GM12801 (cell line): Measurements from ENCODE around the gene SMARCB1.

ENCODE experiments used
- CTCF ChIP-seq: IDR thresholded peaks from one replicate; pipeline ENCODE4 v1.5.1; 2011; ENCODE audit warnings: control low read depth; ENCODE audit not compliant: insufficient read length; ENCODE audit errors: extremely low read depth

SMARCB1 gene

GRCh38 chr22:23754220-23754919 lies 32.4 kb upstream of the SMARCB1 start, which contains the start of gene VPREB3:
VPREB3 (minus strand) TSS chr22:23754425; CDS start chr22:23754363, 62 bp downstream.
- no peak for TF ChIP-seq CTCF

- no peak for TF ChIP-seq CTCF
These were observed 31.7 kb upstream of the SMARCB1 start for GRCh38 chr22:23754980-23755636.

- no peak for TF ChIP-seq CTCF
These were observed 31.1 kb upstream of the SMARCB1 start for GRCh38 chr22:23755711-23756110.

GRCh38 chr22:23756891-23757290 lies 29.9 kb upstream of the SMARCB1 start:
- no peak for TF ChIP-seq CTCF

- no peak for TF ChIP-seq CTCF
These were observed 27.2 kb upstream of the SMARCB1 start for GRCh38 chr22:23759566-23759965.

- TF ChIP-seq CTCF: no peak
These were observed 26.7 kb upstream of the SMARCB1 start for GRCh38 chr22:23760056-23760455.

GRCh38 chr22:23762842-23763578 lies 23.8 kb upstream of the SMARCB1 start, which contains the start of gene C22orf15:
C22orf15 (plus strand) TSS chr22:23762990; CDS start chr22:23763307, 317 bp downstream.
- no peak for TF ChIP-seq CTCF
